ENCODE data around the gene P2RY1. TPM values are rescaled to one million over a fixed set of nuclear protein-coding genes. Genes with fewer than 3 reads are reported as not detected.

Gene P2RY1, protein sequence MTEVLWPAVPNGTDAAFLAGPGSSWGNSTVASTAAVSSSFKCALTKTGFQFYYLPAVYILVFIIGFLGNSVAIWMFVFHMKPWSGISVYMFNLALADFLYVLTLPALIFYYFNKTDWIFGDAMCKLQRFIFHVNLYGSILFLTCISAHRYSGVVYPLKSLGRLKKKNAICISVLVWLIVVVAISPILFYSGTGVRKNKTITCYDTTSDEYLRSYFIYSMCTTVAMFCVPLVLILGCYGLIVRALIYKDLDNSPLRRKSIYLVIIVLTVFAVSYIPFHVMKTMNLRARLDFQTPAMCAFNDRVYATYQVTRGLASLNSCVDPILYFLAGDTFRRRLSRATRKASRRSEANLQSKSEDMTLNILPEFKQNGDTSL
- total RNA-seq = 7.8 TPM

DNA sequence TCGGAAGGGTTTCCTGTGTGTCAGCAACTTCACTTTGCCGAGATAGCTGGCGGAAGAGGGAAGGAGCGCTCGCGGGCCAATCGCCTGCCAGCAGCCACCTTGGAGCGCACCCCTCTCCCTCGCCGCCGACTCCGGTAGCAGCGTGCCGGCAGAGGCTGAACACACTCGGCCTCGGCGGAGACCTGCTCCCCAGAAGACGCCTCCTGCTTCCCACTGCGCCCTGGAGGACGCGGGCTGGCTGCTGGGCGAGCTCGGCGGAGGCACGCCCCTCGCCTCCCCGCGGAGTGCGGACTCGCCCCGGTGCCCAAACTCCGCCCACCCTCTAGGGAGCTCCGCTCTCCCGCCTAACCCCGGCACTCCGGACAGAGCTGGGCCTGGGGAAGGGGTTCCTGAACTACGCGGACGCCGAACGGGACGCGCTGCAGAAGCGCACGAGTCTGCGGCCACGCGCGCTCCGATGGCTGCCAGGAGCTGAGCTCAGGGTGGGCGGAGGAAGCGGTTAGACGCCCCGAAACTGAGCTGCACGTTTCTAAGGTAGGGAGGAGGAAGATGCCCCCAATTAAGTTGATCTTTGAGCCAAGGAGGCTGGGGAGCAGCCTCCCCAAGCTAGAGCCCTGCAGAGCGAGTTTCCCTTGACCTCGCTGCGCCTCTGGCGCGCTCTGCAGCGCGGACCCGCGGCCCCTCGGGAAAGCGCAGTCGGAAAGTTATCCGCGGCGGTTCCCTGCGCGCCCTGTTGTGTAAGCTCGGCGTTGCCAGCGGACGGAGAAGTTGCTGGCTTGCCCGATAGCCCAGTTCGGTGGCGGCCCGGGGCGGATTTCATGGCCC, at the start of gene P2RY1:
TSS of gene P2RY1 (plus strand) at position 356 of the 825 bp plus-strand sequence. CDS start 652 bp downstream, outside the sequence.
- DNase-seq (ENCODE audit: low read depth in 2 of 3, low spot score in 2 of 3) = peak in 2 of 3 donors; percentile 82 to 83

DNA sequence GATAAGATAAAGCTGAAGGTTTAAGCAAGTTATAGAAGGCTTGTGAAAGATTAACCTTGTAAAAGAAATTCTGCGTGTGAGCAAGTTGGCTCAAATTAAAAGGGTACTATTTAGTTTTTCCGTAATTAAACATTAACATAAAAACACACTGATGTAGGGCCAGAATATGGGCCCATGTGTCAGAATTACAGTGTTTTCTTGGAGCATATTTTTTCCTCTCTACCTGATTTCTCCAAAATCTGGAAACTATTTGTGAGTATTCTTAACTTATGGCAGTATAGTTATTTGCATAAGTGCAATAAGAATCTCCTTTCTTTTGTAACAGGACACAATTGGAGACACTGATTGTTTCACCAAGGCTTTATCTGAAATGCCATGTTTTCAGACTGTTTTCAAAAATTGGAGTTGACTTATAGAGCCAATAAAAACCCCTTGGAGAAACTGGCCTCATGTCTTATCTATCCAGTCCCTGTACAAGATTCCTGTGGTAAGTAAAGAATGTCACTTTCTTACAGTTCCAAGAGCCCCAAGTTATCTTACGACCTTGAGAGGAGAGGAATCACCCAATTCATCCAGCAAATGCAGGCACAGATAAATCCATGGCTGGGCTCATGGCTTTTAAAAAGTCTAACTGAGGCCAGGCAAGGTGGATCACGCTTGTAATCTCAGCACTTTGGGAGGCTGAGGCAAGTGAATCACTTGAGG, 47.8 kb upstream of the P2RY1 start:
- DNase-seq (ENCODE audit: low read depth in 2 of 3, low spot score in 2 of 3) = peak in 2 of 3 donors; percentile 5 to 12

DNA sequence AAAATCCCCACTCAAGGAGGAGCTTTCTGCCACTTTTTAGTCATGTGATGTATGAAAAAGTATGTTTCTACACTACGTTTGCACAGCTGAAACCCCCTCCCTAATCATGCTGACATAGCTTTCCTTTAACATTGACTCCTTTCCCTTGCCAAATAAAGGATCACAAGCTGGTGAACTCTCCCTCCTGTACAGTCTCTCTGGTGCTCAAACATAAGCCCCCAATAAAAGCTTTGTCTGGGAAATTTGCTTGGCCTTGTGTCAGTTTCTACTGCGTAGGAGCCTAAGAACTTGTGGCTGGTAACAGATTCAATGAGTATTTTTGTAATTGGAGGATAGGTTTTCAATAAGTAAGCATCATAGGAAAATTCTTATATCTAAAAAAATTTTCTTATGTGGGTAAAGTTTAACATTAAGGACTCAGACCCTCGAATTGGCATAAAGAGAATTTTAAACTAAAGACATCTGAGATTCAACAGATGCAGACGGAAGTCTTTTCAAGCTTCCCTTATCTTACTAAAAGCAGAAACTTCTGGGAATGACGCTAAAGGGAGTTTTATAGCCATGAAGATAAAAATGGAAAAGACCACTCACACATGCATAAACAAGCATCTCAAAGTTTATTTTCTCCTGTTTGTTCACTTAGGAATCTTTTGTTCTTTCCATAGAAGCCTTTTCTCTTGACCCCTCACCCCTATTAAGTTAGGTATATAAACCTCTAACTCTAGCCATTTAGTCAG, 44.1 kb upstream of the P2RY1 start:
- DNase-seq (ENCODE audit: low read depth in 2 of 3, low spot score in 2 of 3) = no peak

DNA sequence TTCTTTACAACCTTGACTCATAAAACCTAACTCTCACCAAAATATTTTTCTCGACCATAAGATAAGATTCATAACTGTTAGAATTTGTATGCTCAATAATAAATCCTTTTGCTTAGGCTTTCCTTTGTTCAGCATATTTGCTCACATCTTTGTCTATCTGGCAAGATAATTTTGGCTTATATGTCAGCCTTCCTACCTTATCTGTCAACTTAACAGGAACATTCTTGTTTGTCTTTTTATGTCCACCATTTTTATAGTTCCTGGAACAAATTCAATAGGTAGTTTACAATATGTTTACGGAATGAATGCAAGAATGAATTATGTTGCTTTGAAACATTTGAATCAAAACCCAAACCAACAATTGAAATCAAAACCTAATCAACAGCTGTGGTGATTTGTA, 41.0 kb upstream of the P2RY1 start:
- no peak for DNase-seq (ENCODE audit: low read depth in 2 of 3, low spot score in 2 of 3)

DNA sequence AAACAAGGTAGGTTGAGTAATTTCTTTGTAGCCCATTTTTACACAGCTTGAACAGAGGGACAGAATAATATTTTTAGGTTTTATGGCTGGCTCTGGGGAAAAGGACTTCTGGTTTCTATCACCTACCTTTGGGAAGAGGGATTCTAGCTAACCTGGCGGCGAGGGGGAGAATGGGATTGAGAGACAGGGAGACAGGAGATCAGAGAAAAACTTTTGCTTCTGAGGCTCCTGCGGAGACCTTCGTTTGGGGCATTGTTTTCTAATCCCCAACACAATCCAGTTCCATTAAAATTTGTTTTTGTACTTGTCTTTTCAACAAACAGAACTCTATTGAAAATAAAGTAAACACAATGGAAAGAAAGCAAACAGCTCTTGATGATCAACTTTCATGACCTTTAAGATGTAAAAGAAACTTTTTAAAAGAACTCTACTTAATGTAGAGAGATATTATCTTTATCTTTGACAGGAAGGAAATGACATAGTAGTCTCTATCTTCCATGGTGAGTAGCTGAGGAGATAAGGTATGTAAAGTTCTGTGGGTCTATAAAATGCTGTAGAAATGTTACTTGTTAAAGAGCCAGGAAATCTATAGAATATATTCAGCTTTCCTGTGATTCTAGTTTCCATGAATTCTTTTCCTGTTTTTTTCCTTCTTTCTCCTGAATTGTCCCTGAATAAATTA, 37.0 kb upstream of the P2RY1 start:
- peak in 1 of 3 donors; percentile 11 for DNase-seq (ENCODE audit: low read depth in 2 of 3, low spot score in 2 of 3)

DNA sequence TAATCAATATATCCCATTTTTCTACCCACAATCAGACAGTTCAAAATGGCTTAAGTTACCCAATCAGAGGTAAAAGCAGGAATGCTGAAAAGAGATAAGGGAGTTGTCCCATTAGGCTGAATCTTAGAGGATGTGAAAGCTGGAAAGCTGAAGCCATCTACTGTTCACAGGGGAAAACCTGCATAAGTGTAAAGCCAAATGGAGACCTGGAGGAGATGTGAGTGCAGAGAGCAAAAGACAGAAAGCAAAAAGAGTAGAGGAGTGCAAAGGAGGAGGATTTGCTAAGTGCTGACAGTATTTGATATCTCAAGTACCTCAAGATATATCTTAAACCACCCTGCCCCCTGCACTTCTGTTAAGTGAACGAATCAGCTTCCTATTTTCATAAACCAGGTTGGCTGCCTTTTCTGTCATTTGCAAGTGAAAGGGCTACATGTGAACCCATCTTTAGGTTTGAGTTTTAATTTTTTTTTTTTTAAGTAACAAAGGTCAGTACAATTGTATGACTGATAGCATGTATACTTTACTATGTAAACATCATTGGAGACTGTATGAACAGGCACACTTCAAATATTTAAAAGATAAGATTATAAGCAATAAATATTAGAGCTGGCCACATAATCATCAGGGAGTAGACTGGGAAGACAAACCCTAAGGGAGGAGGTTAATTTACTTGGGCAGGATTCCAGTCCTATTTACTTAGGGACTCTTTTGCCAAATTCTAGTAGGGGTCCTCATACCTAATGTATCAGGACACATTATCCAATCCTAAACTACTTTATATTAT, 22.8 kb upstream of the P2RY1 start:
- no peak for DNase-seq (ENCODE audit: low read depth in 2 of 3, low spot score in 2 of 3)

DNA sequence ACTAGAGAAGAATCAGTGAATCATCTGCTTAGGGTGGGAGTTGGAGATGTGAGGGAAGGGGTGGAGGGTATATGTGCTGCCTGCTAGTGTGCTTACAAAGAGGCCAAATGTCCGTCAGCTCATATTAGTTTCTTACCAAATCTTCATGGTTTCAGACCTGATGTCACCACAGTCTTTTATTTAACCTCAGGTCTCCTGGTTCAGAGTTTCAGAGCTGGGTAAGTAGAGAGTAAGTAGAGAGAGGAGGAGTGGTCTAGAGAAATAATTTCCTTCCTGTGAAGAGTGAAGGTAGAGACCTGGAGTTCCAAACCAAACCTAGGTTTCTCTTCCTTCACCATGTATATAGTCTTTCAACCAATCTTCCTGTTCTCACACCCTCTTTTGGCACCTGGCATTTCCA, 17.5 kb upstream of the P2RY1 start:
- DNase-seq (ENCODE audit: low read depth in 2 of 3, low spot score in 2 of 3) = no peak

DNA sequence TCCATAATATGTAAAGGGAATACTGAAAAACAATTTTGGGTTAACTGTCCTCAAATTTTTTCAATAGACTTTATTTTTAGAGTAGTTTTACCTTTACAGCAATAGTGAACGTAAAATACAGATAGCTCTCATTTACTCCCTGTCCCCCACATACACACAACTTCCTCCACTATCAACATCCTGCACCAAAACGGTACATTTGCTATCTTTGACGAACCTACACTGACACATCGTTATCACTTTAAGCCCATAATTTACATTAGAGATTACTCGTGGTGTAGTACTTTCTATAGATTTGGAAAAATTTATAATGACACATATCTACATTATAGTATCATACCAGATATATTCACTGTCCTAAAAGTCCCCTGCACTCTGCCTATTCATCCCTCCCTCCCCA, 16.9 kb upstream of the P2RY1 start:
- no peak for DNase-seq (ENCODE audit: low read depth in 2 of 3, low spot score in 2 of 3)

DNA sequence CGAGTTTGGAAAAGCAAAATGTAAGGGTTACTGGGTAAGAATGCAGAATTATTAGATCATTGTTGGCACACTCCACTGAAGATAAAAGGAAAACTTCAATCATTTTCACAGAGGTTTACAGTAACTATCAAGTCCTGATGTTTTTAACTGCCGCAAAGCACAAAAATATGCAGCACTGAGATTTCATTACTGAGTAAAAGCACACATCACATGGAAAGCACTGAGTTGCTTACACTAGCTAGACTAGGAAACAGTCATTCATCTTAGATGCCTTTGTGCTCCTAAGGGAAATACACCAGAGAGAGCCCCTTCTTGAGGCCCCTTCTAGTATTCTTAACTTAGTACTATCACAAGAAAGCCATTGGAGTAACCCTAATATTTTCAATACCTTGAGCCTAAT, 11.8 kb upstream of the P2RY1 start:
- no peak for DNase-seq (ENCODE audit: low read depth in 2 of 3, low spot score in 2 of 3)

DNA sequence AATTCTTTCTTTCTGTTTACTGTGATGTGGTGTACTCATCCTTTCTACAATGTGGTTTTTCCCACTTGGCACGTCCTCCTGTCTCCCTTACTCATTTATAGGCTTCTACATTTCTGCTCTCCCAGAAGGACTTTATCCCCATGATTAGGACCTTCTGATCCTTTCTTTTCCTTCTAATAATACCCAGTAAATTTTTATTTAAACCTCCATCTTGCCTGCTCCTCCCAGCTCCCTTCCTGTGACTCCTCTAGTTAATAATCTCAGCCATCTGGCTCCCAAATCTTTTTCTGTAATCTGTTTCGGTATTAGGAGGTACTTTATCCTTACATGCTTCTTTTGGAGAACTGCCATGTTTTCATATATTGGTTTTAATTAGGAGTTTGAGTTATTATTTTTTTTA, 11.2 kb upstream of the P2RY1 start:
- no peak for DNase-seq (ENCODE audit: low read depth in 2 of 3, low spot score in 2 of 3)

DNA sequence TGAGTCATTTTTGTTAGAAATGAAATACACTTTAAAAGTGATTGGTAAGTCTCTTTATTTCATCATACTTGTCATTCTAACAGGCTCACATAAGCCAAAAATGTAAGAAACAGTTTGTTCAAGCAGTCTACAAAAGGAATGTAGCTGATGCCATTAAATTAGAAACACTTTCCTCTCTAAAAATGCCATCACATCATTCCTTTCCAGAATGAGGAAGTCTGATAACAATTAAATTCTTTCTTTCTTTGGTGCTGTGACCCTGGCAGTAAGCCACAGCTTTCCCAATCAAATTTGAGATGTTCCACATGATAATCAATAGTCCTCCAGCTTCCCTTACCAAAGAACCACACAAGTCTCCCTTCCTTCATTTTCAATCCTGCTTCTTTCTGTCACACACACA, 9.4 kb upstream of the P2RY1 start:
- DNase-seq (ENCODE audit: low read depth in 2 of 3, low spot score in 2 of 3) = no peak

DNA sequence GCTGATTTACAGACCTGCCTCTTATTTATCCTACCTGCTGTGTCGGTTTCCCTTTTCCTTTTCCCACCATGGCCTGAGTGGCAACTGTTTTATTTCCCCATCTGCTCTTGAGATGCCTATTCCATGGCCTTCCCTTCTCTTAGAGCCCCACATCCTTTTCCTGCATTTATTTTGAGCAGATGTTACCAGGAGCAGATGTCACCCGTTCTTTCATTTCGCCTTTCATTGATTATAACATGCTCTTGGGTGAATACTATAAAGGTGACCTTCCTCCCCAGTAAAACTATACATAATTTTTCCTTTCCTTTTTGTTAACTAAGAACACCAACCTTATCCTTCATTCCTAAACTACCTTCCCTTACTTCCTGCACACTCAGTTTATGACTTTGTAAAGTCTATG, 8.5 kb upstream of the P2RY1 start:
- DNase-seq (ENCODE audit: low read depth in 2 of 3, low spot score in 2 of 3) = no peak

DNA sequence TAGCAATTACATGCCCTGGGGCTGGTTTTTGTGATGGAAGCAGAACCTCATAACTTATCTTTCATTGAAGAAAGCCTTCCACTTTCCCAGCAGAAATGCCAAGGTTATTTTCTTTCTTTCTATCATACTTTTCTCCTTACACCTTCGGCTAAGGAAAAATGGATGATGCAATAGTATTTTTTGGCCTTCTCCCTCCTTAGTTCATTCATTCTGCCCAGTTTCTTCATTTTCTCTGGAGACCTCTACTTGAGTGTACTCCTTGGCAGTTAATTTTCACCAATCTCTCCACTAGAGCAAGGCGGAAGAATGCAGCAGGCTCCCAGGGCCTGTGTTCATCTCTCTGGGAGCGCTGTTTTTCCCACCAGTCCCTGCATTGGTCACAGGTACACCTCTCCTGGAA, 7.6 kb upstream of the P2RY1 start:
- no peak for DNase-seq (ENCODE audit: low read depth in 2 of 3, low spot score in 2 of 3)

DNA sequence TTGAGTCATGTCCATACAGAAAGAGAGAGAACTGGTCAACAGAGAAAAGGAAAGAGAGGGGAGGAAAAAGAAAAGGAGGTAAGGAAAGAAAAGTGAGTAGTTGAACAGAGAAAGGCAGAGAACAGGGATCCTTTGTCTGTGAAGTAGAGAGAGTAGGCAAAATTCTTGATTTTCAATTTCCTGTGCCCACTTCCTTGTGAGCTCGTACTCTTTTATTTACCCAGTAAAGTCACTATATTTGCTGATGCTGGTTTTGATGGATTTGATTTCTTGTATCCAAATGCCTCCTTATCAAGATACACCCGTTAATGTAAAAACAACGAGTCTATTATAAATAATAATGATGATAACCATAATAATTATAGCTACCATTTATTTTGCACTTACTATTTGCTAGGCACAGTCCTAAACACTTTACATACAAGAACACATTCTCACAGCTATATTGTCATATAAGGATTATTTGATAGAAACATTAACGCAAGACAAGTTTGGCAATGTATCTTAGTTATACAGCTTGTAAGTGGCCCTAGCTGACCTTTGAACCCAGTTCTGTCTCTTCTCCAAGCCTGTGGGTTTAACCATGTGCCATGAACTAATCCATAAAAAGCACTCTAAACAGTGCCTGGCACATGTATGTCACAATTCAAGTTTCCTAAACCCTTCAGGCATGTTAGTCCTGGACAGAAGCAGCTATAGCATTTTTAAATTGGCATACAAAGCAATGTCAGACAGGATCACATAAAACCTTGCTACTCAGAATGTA, 6.7 kb upstream of the P2RY1 start:
- no peak for DNase-seq (ENCODE audit: low read depth in 2 of 3, low spot score in 2 of 3)

DNA sequence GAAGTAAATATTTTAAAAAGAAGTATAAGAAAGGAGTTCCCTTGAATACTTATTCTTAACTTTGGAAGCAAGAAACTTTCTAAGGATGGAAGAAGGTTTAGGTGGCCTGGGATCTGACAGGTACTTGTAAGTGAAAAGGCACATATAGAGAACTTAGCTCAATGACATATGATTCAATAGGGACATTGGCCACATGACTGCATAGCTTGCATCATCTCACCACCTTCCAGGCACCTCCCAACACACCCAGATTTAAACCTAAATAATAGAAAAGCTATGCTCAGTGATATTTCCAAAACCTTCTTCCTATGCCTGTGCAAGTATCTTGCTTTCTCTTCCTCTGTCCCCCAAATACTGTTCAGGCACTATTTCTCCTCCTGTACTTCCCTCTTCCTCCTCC, 4.7 kb upstream of the P2RY1 start:
- DNase-seq (ENCODE audit: low read depth in 2 of 3, low spot score in 2 of 3) = no peak

DNA sequence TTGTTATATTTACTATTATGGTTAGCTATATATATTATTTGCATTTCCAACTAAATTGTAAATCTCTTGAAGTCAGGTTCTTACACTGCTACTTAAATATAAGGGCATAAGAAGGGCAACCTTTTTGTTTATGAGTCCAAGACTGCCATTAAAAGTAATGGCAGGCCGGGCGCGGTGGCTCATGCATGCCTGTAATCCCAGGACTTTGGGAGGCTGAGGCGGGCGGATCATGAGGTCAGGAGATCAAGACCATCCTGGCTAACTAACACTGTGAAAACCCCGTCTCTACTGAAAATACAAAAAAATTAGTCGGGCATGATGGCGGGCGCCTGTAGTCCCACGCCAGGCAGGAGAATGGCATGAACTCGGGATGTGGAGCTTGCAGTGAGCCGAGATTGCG, 2.9 kb upstream of the P2RY1 start:
- no peak for DNase-seq (ENCODE audit: low read depth in 2 of 3, low spot score in 2 of 3)

DNA sequence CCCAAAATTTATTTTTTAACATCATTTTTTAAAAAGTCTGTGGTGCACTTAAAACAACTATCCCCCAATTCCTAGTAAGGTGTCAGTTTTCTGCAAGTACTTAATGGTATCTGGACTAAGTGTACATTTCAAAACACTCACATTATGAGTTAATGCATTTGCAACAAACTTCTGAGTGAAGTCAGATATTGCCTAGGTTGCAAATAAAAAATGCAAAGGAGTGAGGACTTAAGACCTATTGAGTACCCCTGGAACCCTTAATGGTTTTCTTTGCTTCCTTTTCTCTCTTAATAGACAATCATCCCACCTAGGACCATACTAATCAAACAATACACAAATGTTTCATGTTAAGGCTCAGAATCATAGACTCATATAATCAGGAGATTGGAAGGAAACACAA, 1.8 kb upstream of the P2RY1 start:
- no peak for DNase-seq (ENCODE audit: low read depth in 2 of 3, low spot score in 2 of 3)

DNA sequence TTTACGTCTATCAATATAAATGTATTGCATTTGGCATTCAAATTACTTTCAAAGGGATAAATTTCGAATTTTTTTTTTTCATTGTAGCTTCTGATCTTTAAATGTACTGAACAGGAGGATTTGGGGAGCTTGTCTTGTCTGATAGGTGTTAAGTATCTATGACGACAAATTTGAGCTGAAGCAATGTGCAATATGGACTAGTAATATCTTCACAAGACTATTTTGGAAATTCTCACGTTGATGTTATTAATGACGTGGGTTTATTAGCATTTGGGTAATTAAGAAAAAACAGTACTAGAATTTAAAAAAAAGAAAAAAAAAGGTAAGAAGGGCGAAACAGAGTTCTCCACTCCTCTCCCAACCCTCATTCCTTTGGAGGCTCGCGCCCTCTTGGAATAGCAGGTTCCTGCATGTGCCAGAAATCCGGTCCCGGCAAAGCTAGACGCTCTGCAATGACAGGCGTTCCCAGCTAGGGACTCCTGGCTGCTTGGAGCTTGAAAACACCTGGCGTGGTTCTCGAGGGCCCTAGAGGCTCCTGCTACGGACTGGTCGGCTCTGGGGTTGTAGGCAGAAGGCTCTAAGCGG, 648 bp upstream of the P2RY1 start:
- DNase-seq (ENCODE audit: low read depth in 2 of 3, low spot score in 2 of 3) = no peak

Measured in hematopoietic multipotent progenitor cell (in vitro differentiated cells).